Measurements from ENCODE around the gene PKD1L1.

DNA sequence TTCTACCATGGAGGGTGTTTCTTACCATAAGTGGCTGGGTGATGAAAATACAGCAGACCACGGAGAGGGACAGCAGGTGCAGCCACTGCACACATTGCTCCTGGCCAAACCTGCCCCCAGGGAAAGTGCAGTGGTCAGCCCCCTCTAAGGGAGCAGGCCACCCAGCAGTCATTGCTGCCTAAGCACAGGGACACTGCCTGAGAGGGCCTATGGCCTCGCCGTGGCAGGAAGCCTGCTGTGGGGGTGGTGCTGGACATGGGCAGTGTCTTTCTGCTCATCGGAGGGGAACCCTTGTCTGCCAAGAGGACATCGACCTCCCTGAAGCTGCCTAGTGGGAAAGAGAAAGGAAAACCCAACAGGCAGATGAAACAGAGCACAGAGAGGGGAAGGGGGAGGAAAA, 118.3 kb downstream of the PKD1L1 start:
- TF ChIP-seq YY1 (IDR thresholded peaks at IDR 0.05; ENCODE audit: insufficient read depth, insufficient read length) (no peak), ZNF274 (IDR thresholded peaks at IDR 0.05; ENCODE audit: low read depth, low read length) (no peak), SUZ12 (IDR thresholded peaks at IDR 0.05; ENCODE audit: extremely low read depth, insufficient read depth, insufficient read length) (no peak)

All from NT2/D1 (cell line).